OCI-LY7 (cell line): ENCODE measurements around the gene MTMR1.

Experiments used
- EZH2phosphoT487 ChIP-seq: fragments of 200-600 bp; sonication (generic); IDR thresholded peaks from 2 replicates; pipeline ENCODE4 v1.6.1; 2018; ENCODE audit warnings: low read depth, borderline replicate concordance, mild to moderate bottlenecking, mixed run types, antibody characterized with exemption, low read length, moderate library complexity, mixed read lengths
- TF ChIP-seq, protein P1 (sequence below): fragments of 200-600 bp; sonication (generic); conservative IDR thresholded peaks from 2 replicates; pipeline ENCODE4 v1.5.1; 2014; ENCODE audit warnings: mild to moderate bottlenecking, antibody characterized with exemption, low read length, moderate library complexity, mixed read lengths

DNA sequence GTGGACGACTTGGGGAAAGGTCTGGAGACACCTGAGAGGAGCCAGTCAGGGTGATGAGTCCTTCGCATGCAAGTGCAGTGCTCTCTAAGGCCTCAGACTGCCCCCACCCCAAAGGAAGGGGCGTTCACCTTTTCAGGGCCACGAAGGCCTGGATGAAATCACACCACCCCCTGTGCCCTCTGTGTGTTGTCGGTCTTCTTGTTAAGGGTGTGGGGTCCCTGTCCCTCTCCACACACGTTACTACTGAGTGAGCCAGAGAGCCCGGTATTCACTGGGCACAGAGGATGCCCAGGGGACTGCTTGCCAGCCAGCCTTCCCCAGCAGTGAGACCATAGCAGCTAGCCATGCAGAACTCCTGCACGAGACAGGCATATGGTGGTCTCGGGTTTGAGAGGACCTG, 72.0 kb downstream of the MTMR1 start:
- TF ChIP-seq, protein P1, sequence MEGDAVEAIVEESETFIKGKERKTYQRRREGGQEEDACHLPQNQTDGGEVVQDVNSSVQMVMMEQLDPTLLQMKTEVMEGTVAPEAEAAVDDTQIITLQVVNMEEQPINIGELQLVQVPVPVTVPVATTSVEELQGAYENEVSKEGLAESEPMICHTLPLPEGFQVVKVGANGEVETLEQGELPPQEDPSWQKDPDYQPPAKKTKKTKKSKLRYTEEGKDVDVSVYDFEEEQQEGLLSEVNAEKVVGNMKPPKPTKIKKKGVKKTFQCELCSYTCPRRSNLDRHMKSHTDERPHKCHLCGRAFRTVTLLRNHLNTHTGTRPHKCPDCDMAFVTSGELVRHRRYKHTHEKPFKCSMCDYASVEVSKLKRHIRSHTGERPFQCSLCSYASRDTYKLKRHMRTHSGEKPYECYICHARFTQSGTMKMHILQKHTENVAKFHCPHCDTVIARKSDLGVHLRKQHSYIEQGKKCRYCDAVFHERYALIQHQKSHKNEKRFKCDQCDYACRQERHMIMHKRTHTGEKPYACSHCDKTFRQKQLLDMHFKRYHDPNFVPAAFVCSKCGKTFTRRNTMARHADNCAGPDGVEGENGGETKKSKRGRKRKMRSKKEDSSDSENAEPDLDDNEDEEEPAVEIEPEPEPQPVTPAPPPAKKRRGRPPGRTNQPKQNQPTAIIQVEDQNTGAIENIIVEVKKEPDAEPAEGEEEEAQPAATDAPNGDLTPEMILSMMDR = no peak
- TF ChIP-seq EZH2phosphoT487 = no peak
